ENCODE measurements around the gene ALDH6A1. TPM values are rescaled to one million over a fixed set of nuclear protein-coding genes. Genes with fewer than 3 reads are reported as not detected.

Gene ALDH6A1
- total and polyA plus RNA-seq, 2 of the 8 experiments (the other 6 are each of a cell fraction or from before 2014, with no cell fraction given) = 12.1 to 28.7 TPM

GRCh38 chr14:74064426-74064825 is 19.8 kb downstream of the ALDH6A1 start:
- peaks cover 0 to 3% of the 10 kb centered on the region in 2 experiments for H4K20me1 ChIP-seq (replicated peaks in 1 of 2; ENCODE audit: control insufficient read depth in 1 of 2, insufficient read depth in 2 of 2, low read length in 2 of 2)
- H3K27me3 ChIP-seq (replicated peaks in 1 of 4; ENCODE audit: control insufficient read depth in 3 of 4, extremely low read depth in 1 of 4, insufficient read depth in 3 of 4, low read length in 3 of 4) = no peaks in the 10 kb centered on the region
- no peak overlapping the region for H3K56ac ChIP-seq (replicated peaks; ENCODE audit: insufficient read length, low read depth, low read length)
- H3K23me2 ChIP-seq (ENCODE audit: low read depth, low read length) = no peaks in the 10 kb centered on the region
- H4K5ac ChIP-seq (ENCODE audit: insufficient read length, low read depth, low read length) = no peak overlapping the region
- no peak overlapping the region for H2AK5ac ChIP-seq (ENCODE audit: low read depth, low read length)
- no peak overlapping the region for H3K4ac ChIP-seq (replicated peaks; ENCODE audit: insufficient read length, low read depth, low read length)
- no peak overlapping the region for H3K9ac ChIP-seq (replicated peaks in 1 of 4; ENCODE audit: extremely low read depth in 1 of 4, low read depth in 3 of 4, low read length in 3 of 4)
- ChIA-PET CTCF (ENCODE audit: partially characterized antibody) (interaction anchor here (0.6 to 1.2 kb wide), 2 partner anchors 13 to 187 kb away, joined by 3 read pairs; no protein-coding TSS in a partner anchor), POLR2A (ENCODE audit: partially characterized antibody) (no interaction called here)
- DNase-seq (ENCODE audit: low read depth in 1 of 2, low spot score in 2 of 2) = no peak
- no peak overlapping the region for H3K27ac ChIP-seq (ENCODE audit: low read depth, low read length)
- no peak overlapping the region for H4K91ac ChIP-seq (replicated peaks; ENCODE audit: insufficient read length, low read length)
- no peak overlapping the region for H3K18ac ChIP-seq (ENCODE audit: extremely low read depth, low read length)
- H3K14ac ChIP-seq (ENCODE audit: insufficient read length) = no peak overlapping the region
- H3K4me1 ChIP-seq (replicated peaks in 1 of 4; ENCODE audit: control insufficient read depth in 3 of 4, insufficient read depth in 4 of 4, low read length in 3 of 4) = no peaks in the 10 kb centered on the region
- H3K79me1 ChIP-seq (ENCODE audit: low read depth, low read length) = no peaks in the 10 kb centered on the region
- H3K79me2 ChIP-seq (ENCODE audit: control insufficient read depth in 1 of 2, insufficient read depth in 2 of 2, low read length in 2 of 2) = no peaks in the 10 kb centered on the region
- H3K23ac ChIP-seq (ENCODE audit: insufficient read length) = no peak overlapping the region
- H2BK15ac ChIP-seq (ENCODE audit: low read length) = no peak overlapping the region
- no peak for FAIRE-seq
- no peak overlapping the region for H2BK120ac ChIP-seq (replicated peaks; ENCODE audit: low read depth, low read length)
- no peak overlapping the region for H2BK12ac ChIP-seq (ENCODE audit: low read depth, low read length)
- no peak overlapping the region for H3K4me2 ChIP-seq (ENCODE audit: insufficient read depth in 1 of 2, low read depth in 2 of 2, low read length in 2 of 2)
- no peak overlapping the region for H2BK20ac ChIP-seq (ENCODE audit: low read length)
- H2BK5ac ChIP-seq (ENCODE audit: low read depth, low read length) = no peak overlapping the region
- no peak overlapping the region for H4K8ac ChIP-seq (ENCODE audit: extremely low read depth, insufficient read depth, low read length)
- H3K36me3 ChIP-seq (ENCODE audit: control insufficient read depth in 2 of 4, insufficient read depth in 4 of 4, low read length in 3 of 4) = peaks cover 0 to 45% (median 9%) of the 10 kb centered on the region in 4 experiments; a peak in 6 of 8 replicates
- H3K9me3 ChIP-seq (ENCODE audit: insufficient read depth in 2 of 2, low read depth in 1 of 2, low read length in 1 of 2) = no peaks in the 10 kb centered on the region
- no peak overlapping the region for H3K4me3 ChIP-seq (ENCODE audit: extremely low read depth in 1 of 4, insufficient read depth in 2 of 4, low read depth in 3 of 4, low read length in 4 of 4)
- no peak overlapping the region for H2AFZ ChIP-seq (ENCODE audit: low read length)
- TF ChIP-seq RXRA (IDR thresholded peaks at IDR 0.05; ENCODE audit: insufficient read depth, low read depth, low read length) (no peak), TAF1 (IDR thresholded peaks at IDR 0.05; ENCODE audit: low read depth, low read length) (no peak), KDM1A (IDR thresholded peaks at IDR 0.05; ENCODE audit: borderline replicate concordance, low read length) (no peak)
